Stimulated activated CD4-positive, alpha-beta T cell treated with anti-CD3 and anti-CD28 coated beads, Interleukin-1b, Interleukin-23, amount 100 ng/mL, for 48 hours (primary cell): ENCODE results near the gene IGFBP2.

Experiments
- DNase-seq: peaks from one replicate; pipeline ENCODE4 v3.0.0-alpha.2; 2020

Gene IGFBP2

GRCh38 chr2:216644842-216645635, 11.8 kb downstream of the IGFBP2 start:
- no peak for DNase-seq

- no peak for DNase-seq
These were observed 12.4 kb downstream of the IGFBP2 start for GRCh38 chr2:216645636-216645950.

GRCh38 chr2:216646116-216646515, 12.9 kb downstream of the IGFBP2 start:
- no peak for DNase-seq

- no peak for DNase-seq
These were observed 14.9 kb downstream of the IGFBP2 start for GRCh38 chr2:216648105-216648504.

GRCh38 chr2:216649574-216649973, 16.4 kb downstream of the IGFBP2 start:
- DNase-seq = no peak

DNA sequence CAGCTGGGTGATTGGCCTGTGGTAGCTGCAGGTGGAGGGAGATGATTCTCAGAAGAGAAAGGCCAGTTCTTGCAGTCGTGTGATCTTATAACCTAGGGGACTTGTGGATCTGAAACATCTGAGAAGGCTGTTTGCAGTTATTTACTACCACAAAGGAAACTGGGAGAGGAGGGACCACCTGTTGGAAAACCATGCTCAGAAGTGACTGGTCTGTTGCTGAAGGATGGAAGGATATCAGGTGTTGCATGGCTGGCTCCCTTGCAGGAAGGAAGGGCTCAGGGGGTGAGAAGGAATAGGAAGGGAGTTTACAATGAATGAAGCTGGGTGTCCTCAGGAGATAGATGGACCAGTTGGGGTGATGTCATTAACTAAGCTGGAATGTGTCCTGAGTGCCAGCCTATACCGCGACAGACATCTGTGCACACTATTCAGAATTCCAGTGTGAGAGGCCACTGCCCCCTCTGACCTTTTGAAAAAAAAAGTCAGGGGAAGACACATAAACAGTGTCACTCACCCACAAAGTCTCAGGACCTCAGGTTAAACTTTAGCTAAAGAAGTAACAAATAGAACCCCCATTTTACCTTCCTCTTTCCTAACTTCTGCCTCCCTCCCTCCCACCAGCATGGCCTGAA, 17.5 kb downstream of the IGFBP2 start:
- no peak for DNase-seq

DNA sequence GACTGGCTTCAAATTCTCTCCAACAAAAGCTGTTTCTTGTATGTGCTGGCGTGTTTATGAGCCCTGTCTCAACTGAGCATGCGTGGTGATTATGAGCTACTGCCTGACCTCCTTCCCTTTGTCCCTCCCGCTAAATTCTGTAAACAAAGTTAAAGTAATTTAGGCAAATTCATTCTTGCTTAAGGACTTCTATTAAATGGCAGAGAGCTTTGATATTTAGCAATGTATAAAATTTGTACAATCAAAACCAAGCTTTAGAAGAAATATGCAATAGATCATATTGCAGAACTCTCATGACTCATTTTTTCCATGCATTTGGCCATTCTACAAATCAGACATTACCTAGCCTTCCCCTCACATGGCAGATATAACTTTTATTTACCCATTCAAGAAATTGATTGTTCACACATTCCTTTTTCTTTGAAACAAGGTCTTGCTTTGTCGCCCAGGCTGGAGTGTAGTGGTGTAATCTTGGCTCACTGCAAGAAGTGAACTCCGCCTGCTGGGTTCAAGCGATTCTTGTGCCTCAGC, 18.2 kb downstream of the IGFBP2 start:
- no peak for DNase-seq

DNA sequence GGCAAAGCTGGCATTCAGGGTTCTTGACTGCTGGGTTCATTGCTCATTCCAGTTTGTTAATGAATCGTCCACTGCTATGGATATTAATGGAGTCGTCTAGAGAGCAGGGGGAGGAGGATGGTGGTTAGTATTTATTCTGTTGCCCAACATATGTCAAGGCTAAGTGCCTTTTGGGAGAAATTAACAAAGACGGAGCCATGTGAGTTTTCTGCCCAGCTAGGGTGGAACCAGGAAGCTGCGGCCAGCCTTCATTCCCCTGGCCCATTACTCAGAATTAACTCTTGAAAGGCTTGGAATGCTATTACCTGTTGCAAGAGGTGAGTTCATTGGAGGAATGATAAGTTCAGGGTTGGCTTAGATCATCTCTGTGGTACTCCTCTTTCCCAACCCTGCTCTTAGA, 19.3 kb downstream of the IGFBP2 start:
- no peak for DNase-seq

DNA sequence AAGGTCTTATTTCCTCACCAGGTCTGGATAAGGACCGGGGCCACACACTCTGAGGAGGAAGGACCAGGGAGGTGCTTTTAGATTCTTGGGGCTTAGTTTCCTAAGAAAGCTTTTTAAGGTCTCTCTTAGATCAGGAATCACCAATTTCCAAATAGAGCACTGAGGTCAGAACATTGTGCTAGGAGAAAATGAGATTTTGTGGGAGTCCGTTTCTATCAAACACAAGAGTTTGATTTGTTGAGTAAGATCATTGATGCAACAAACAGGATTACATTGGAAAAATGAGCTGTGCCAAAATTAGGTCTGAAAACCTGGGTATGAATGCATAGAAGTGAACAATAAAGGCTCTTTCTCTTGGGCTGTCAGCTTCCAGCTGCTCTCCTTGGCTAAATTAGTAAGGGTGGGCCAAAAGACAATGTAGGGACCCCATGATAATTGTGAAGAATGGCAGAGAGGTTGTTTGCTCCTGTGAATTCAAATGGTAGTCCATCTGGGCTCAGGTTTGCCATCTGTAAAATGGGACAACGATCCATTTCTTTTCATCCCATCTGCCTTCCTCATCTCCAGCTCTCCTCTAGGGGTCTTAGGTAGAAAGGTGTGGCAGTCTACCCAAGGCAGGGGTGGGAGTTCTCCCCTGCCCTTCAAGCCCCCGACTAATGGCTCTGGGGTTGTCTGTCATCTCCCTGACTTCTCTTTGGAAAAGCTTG, 20.0 kb downstream of the IGFBP2 start:
- no peak for DNase-seq

DNA sequence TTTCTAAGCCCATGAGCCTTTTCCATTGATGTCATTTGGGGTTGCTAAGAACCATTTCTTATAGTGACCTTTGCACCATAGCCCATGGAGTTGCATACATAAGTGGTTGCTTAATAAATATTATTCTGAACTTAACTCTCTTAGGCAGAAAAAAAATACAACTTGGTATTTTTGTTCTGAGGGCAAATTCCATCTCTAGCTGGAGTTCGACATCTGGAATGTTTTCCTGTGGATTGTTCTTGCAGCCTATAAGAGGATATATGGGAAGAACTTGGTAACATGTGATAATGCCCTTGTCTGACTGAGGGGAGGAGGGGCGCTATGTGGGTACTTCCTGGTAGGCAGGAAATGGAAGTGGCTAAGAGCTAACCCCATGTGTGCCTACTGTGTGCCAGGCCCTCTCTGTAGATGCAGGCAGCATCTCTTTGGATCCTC, 20.7 kb downstream of the IGFBP2 start:
- DNase-seq = no peak

DNA sequence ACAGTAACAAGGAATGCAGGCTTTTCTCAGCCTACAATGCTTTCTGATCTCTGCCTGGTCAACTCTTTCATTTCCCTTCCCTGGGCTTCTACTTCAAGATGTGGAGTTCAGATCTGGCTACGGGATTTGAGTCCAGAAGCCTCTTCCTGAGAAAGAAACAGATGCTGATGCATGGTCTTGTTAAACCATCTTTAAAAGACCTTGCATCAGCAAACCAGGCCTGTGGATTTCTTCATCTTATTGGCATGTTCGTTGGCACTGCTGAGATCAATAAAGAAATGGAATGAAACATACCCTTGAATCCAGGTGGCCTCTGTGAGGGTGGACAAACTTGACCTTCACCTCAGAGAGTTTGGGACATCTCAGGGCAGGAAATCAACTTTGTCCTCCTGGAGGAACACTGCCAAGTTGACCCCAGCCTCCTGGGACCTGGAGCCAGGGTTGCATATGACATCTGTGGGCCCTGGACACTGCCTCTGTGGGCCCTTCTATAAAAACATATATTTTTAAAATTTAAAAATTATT, 21.4 kb downstream of the IGFBP2 start:
- no peak for DNase-seq

- no peak for DNase-seq
These were observed 24.1 kb downstream of the IGFBP2 start for GRCh38 chr2:216657086-216657855.

DNA sequence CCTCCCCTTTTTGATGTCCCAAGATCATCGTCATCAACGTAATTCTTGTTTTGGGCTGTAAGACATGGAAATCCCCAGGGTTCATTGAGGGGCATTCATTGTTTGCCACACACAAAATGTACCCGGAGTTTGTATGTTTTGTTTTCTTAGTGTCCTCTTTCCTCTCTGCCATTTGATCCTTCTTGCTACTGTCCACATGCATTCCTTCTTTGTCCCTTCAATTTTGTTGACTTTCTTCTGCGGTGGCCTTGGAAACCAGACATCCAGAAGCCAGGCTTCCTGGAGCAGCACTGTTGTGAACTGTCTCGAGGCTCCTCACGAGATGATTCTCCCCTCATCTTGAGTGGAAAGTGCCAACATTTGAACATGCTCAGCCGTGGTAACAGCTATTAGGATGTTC, 24.8 kb downstream of the IGFBP2 start:
- no peak for DNase-seq

- DNase-seq = no peak
These were observed 25.5 kb downstream of the IGFBP2 start for GRCh38 chr2:216658757-216659156.

GRCh38 chr2:216659276-216659675, 26.1 kb downstream of the IGFBP2 start:
- no peak for DNase-seq

GRCh38 chr2:216660496-216660895, 27.3 kb downstream of the IGFBP2 start:
- DNase-seq = no peak

GRCh38 chr2:216661051-216661450, 27.8 kb downstream of the IGFBP2 start:
- no peak for DNase-seq

DNA sequence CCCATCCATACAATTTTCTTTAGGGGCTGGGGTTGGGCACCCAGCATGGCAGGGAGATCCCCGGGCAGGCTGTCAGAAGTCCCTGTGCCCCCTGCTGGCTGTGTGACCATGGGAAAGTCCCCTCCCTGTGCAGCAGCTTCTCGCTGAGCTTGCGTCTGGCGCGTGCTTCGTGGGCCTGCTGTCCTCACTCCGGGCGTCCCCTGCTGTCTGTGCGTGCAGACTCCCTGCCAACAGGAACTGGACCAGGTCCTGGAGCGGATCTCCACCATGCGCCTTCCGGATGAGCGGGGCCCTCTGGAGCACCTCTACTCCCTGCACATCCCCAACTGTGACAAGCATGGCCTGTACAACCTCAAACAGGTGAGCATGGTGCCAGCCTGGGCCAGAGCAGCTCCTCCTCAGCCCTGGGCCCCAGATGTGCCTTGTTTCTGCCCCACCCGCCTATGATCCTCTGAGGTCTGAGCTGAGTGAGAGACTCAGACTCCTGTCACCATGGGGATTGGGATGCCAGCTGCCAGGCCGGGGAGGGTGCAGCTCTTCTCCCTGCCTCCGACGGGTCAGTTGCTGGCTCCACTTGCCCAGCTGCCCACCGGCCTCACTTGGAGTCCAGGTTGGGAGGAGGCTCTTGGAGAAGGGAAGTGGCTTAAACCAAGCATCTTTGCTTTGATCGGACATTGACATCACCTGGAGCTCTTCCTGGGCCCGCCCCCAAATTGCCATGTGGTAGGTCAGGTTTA, 28.6 kb downstream of the IGFBP2 start:
- no peak for DNase-seq

DNA sequence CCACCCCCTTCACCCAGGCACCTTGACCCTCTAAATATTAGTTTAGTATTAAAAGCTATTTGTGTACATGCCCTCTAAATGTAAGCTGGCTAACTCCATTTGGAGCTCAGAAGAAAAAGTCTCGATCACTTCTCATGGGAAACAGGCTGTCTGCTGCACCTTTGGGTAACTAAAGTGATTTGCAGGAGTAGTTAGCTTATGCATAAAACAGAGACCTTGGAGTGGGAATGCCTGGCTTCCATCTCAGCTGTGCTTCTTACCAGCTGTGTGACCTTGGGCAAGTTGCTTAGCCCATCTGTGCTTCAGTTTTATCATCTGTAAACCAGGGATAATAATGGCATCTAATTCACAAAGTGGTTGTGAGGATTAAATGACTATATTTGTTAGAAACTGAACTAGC, 29.9 kb downstream of the IGFBP2 start:
- DNase-seq = no peak

- DNase-seq = no peak
These were observed 30.6 kb downstream of the IGFBP2 start for GRCh38 chr2:216663846-216664245.

DNA sequence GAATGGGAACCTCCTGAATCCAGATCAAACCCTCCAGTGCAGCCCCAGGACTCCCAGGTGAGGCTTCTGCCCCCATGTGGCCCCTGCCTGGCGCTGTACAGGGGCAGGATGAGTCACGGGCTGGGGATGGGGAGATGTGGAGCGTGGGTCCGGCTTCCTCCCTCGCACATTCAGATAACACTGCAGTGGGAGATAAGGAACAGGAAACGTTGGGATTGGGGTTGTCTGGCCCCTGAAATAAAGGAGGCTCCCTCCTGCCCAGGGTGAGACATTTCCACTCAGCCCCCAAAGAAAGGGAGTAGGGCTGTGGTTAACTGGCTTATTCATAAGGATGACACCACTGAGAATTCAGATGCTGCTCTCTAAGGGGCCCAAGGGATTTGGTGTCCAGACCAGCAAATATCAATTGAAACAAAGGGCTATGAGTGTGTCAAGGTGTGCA, 31.4 kb downstream of the IGFBP2 start:
- DNase-seq = no peak

DNA sequence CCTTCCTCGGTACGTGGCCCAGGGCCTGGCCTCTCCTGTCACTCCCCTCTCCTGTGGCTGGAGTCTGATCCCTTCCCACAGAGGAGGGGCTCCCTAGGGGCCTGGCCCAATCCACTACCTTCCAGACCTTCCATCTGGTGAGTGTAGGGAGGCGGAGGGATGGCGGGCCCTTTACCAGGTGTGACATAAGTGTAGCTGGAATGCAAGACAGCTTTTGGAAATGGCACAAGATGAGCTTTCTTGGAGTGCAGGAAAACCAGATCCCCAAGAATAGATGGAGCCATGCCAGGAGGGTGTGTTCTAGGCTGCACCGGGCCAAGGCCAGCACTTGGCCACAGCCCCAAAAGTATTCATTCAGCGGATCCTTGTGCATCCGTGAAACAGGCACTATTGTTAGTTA, 32.0 kb downstream of the IGFBP2 start:
- no peak for DNase-seq
